T-helper 1 cell treated with Interleukin-12 subunit alpha and Interleukin-12 subunit beta and Interleukin-4 antibody, amounts not matched to agents 30 ng/mL and 1 ng/mL, for 36 hours (primary cell): Measurements from ENCODE around the gene MSANTD7. TPM values are rescaled to one million over a fixed set of nuclear protein-coding genes. Genes with fewer than 3 reads are reported as not detected.

Experiments
- intact Hi-C: fragments of 100-400 bp; cut with micrococcal nuclease; formaldehyde crosslinking; loops from one replicate; pipeline ENCODE4 v1.15.1; 2024
- total RNA-seq: library from RNA; stranded (reverse); gene quantifications from 2 replicates; pipeline ENCODE4 v1.2.3, GENCODE V29; 2022

The MSANTD7 gene
- total RNA-seq, 1 donor from 2014 or later: 21.9 TPM

- intact Hi-C loops: loop anchor here (1.0 to 2.0 kb wide), 8 partner anchors 209 to 1533 kb away; partner anchors contain the start of genes ACBD7, PRPF18 and RPP38
Measured at GRCh38 chr10:14879124-14879927, 41.2 kb downstream of the MSANTD7 start.

DNA sequence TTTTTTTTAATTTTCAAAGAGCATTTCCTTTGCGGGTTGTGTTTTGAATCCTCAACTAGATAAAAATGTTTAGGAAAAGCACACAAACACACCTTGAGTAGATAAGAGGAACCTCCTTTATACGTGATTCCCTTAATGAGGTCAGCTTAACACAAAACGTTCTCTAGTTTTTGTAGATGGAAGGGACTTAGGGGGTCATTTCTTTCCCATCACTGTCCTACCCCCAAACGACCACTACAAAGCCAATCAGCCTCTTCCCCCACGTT lies 41.8 kb downstream of the MSANTD7 start:
- intact Hi-C loops: loop anchor here (1.0 to 10.0 kb wide), 9 partner anchors 209 to 1533 kb away; partner anchors contain the start of genes ACBD7, FAM171A1, PRPF18 and RPP38

GRCh38 chr10:14880229-14880628 lies 42.1 kb downstream of the MSANTD7 start:
- intact Hi-C loops: loop anchor here (10.0 kb wide), 1 partner anchor 495 kb away; the partner anchor contains the start of gene FAM171A1

DNA sequence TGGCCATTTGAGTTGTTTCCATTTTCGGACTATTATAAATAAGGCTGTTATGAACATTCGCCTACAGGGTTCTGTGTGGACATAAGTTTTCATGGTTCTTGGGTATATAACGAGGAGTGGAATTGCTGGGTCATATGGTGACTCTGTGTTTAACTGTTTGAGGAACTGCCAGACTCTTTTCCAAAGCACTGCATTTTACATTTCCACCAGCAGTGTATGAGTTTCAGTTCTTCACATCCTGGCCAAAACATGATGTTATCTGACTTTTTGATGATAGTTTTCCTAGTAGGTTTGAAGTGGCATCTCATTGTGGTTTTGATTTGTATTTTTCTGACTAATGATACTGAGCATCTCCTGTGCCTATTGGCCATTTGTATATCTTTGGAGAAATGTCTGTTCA lies 46.0 kb downstream of the MSANTD7 start:
- intact Hi-C loops: loop anchor here (10.0 kb wide), 1 partner anchor 491 kb away; the partner anchor contains the start of gene FAM171A1

Other genes with a start within 250 kb of the MSANTD7 start
- gene FAM107B, start 63.4 kb upstream of the MSANTD7 start, total RNA-seq: 210 and 220 TPM in 2 replicates
- 0.88 and 1.3 TPM in 2 replicates for gene CDNF, start 269 bp upstream of the MSANTD7 start, total RNA-seq
- gene HSPA14, start within 50 bp of the MSANTD7 start, total RNA-seq: 23.2 and 23.8 TPM in 2 replicates
- gene SUV39H2, start 40.6 kb downstream of the MSANTD7 start, total RNA-seq: 19.4 and 26.8 TPM in 2 replicates
- 34.3 and 36.7 TPM in 2 replicates for gene DCLRE1C, start 115.8 kb downstream of the MSANTD7 start, total RNA-seq
- gene MEIG1, start 121.1 kb downstream of the MSANTD7 start, total RNA-seq: not detected in 2 replicates
- gene OLAH, start 205.6 kb downstream of the MSANTD7 start, total RNA-seq: 2.9 and 3.4 TPM in 2 replicates